Bronchial epithelial cell (primary cell): ENCODE data around the gene NCMAP. TPM values are rescaled to one million over a fixed set of nuclear protein-coding genes. Genes with fewer than 3 reads are reported as not detected.
A peak's percentile ranks its signal among the peaks of the same experiment; 100 is the strongest.
"Not testable (repeated sequence)": the region's sequence is repeated elsewhere in the genome, so short reads cannot be mapped to it uniquely, and the experiment has no call there.

Experiments used
- DNase-seq: peaks from one replicate; pipeline ENCODE4 v3.0.0-alpha.2; 2010; ENCODE audit warnings: low read depth
- FAIRE-seq: peaks from 2 replicates; lab custom pipeline; 2011; peaks lifted over from hg19 to GRCh38; lab: Jason Lieb, UNC
- H3K27me3 ChIP-seq: 2 replicates; pipeline ENCODE4 v1.5.1; 2011; ENCODE audit warnings: low read length; ENCODE audit not compliant: control insufficient read depth, insufficient read depth
- H3K36me3 ChIP-seq: 2 replicates; pipeline ENCODE4 v1.5.1; 2011; ENCODE audit warnings: low read length; ENCODE audit not compliant: control insufficient read depth, insufficient read depth
- H3K4me3 ChIP-seq: 2 replicates; pipeline ENCODE4 v1.5.1; 2011; ENCODE audit warnings: mild to moderate bottlenecking, low read depth, low read length, control low read depth
- total RNA-seq: library from RNA; depleted of rRNA; stranded (reverse); fragments of >200 nt; gene quantifications from 2 replicates; pipeline ENCODE4 v1.2.1, GENCODE V29; 2014
- TF ChIP-seq, protein P1 (sequence below): IDR thresholded peaks from 2 replicates; pipeline ENCODE4 v1.5.1; 2011; ENCODE audit warnings: mild to moderate bottlenecking, moderate library complexity, low read length, control low read depth, inconsistent platforms; ENCODE audit not compliant: insufficient read depth, severe bottlenecking

The NCMAP gene
- total RNA-seq, 1 donor from 2014 or later = not detected

DNA sequence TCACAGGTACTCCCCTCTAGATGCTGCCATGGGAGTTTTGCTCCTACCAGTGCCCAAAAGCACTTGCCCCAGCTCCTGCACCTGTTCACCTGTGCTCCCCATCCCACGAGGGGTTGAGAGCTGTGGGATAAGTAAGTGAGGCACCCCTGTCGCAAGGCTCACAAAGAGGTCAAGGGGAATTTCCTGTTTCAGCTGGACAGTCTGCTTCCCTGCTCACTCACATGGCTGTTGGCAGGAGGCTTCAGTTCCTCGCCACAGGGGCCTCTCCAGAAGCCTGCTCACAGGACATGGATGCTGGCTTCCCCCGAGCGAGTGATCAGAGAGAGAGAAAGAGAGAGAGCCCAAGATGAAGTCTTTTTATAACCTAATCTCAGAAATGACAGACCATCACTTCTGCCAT, 8.7 kb upstream of the NCMAP start:
- DNase-seq (no peak), FAIRE-seq (no peak)
- Histone ChIP-seq H3K27me3 (no peaks in the 10 kb centered on the region), H3K36me3 (no peaks in the 10 kb centered on the region), H3K4me3 (no peak overlapping the region)
- TF ChIP-seq, protein P1, sequence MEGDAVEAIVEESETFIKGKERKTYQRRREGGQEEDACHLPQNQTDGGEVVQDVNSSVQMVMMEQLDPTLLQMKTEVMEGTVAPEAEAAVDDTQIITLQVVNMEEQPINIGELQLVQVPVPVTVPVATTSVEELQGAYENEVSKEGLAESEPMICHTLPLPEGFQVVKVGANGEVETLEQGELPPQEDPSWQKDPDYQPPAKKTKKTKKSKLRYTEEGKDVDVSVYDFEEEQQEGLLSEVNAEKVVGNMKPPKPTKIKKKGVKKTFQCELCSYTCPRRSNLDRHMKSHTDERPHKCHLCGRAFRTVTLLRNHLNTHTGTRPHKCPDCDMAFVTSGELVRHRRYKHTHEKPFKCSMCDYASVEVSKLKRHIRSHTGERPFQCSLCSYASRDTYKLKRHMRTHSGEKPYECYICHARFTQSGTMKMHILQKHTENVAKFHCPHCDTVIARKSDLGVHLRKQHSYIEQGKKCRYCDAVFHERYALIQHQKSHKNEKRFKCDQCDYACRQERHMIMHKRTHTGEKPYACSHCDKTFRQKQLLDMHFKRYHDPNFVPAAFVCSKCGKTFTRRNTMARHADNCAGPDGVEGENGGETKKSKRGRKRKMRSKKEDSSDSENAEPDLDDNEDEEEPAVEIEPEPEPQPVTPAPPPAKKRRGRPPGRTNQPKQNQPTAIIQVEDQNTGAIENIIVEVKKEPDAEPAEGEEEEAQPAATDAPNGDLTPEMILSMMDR = no peak

DNA sequence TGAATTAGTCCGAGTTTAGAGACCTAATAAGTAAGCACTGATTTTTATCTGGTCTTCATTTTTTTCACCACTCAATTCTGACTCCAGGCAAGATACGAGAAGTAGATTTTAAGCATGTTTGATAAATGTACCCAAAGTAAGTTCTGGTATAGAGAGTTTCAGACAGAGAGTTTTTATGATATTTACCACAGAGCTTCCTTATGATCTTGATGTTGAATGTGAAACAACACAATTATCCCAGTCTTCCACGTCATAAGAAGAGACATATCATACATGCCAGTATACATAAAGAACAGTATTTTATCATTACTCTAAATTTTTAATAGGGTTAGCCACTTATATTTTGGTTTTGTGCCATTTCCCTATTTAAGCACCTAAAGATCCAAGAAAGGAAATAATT, 7.8 kb upstream of the NCMAP start:
- DNase-seq (no peak), FAIRE-seq (no peak)
- TF ChIP-seq, protein P1 = no peak
- H3K36me3 ChIP-seq = no peaks in the 10 kb centered on the region
- H3K4me3 ChIP-seq = no peak overlapping the region
- H3K27me3 ChIP-seq = no peaks in the 10 kb centered on the region

DNA sequence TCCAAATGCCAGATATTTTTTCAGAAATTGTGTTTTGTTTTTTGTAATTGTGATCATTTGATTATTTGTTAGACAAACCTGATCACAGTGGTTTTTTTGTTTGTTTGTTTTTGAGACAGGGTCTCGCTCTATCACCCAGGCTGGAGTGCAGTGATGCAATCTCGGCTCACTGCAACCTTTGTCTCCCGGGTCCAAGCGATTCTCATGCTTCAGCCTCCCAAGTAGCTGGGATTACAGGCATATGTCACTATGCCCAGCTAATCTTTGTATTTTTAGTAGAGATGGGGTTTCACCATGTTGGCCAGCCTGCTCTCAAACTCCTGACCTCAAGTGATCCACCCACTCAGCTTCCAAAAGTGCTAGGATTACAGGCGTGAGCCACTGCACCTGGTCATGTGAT, 6.7 kb upstream of the NCMAP start:
- H3K27me3 ChIP-seq, H3K4me3 ChIP-seq, DNase-seq, H3K36me3 ChIP-seq, FAIRE-seq: not testable (repeated sequence)

DNA sequence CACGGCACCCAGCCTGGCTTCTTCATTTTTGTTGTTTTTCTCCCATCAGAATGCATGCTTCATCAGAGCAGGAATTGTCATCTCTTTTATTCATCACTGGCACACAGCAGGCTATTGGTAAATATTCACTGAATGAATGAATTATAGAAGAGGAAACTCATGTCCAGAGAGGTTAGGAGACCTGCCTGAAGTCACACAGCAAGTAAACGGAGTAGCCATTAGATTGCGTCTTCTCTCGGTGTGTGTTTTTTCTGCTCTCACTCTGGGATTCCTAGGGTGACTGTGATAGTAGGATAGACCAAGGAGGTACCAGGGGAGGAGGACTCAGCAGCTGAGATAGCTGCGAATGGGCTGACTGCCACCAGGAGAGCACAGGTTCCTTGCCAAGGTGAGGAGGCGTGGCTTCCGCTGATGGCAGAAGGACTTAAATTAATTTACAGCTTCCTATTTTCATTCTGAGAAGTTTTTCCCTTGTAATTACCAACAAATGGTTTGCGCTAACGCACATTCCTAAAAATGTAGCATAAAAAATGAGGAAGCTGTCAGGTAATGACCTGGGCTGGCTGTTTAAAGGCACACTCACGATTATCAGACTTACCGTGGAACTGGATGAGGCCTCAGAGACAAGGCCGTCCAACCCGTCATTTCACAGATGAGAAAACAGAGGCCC, 4.5 kb upstream of the NCMAP start:
- Histone ChIP-seq H3K36me3 (no peaks in the 10 kb centered on the region), H3K27me3 (no peaks in the 10 kb centered on the region), H3K4me3 (no peak overlapping the region)
- TF ChIP-seq, protein P1 = no peak
- FAIRE-seq (no peak), DNase-seq (no peak)

DNA sequence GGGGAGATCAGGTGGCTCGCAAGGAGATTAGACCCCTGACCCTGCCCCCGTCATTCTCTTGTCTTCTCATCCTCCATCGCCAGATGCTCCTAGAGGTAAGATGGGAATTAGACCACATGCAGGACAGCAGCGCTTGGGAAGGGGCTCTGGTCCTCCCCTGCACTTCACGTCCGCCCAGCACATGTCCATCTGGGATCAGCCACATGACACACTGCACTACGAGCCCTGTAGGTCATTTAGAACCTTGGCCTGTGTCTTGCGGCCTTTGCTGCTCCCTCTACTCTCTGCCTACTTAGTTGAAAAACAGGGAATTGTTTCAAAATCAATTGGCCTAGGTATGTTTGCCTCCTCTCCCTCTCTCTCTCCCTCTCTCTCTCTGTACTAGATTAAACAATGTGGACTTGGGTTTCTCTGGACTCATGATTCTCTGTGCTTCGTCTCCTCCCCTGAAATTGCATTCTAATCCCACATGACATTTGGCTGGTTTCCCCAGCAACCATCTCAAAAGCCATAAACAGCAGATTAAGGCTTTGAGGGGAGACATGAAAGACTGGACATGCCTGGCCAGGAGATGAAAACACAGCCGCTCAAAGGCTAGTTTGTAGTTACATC, 3.8 kb upstream of the NCMAP start:
- Histone ChIP-seq H3K36me3 (no peaks in the 10 kb centered on the region), H3K4me3 (no peak overlapping the region), H3K27me3 (peaks cover 1% of the 10 kb centered on the region)
- DNase-seq (no peak), FAIRE-seq (peak; percentile 77)
- TF ChIP-seq, protein P1 = no peak

DNA sequence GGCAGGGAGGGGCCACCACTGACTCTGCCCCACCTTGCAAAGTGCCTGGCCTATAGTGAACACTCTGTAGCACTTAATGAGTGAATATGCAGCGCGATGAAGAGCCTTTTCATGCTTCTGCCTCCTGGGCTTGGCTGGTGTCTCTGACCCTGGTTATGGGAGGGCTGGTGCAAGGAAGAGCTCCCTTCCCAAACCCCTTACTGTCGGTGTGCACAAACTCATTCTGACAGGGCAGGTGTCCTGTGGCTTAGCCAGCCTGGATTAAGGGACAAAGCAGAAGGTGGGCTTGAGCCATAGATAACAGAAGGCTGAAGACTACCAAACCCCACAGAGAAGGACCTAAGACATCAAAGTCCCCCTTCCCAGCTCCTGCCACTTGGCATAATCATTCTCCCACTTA, 2.0 kb upstream of the NCMAP start:
- DNase-seq (no peak), FAIRE-seq (no peak)
- H3K4me3 ChIP-seq = no peak overlapping the region
- peaks cover 1% of the 10 kb centered on the region for H3K27me3 ChIP-seq
- TF ChIP-seq, protein P1 = no peak
- no peaks in the 10 kb centered on the region for H3K36me3 ChIP-seq
